Muscle of leg (tissue), 16 donors: ENCODE results near the gene PRELID3B. TPM values are rescaled to one million over a fixed set of nuclear protein-coding genes. Genes with fewer than 3 reads are reported as not detected.

Experiments used
- DNase-seq: peaks from one replicate; pipeline ENCODE4 v3.0.0; 2013
- H3K27ac ChIP-seq: one replicate; pipeline ENCODE4 v1.5.1; 2013; ENCODE audit warnings: mild to moderate bottlenecking, low read length, control low read depth
- H3K27me3 ChIP-seq: one replicate; pipeline ENCODE4 v1.6.1; 2013; ENCODE audit warnings: low read length; ENCODE audit not compliant: control insufficient read depth, insufficient read depth
- H3K36me3 ChIP-seq: one replicate; pipeline ENCODE4 v1.6.1; 2013; ENCODE audit warnings: low read length; ENCODE audit not compliant: control insufficient read depth, insufficient read depth
- H3K4me1 ChIP-seq: one replicate; pipeline ENCODE4 v1.6.1; 2013; ENCODE audit warnings: low read length; ENCODE audit not compliant: control insufficient read depth, insufficient read depth
- H3K4me3 ChIP-seq: one replicate; pipeline ENCODE4 v1.5.1; 2013; ENCODE audit warnings: low read length, control low read depth
- H3K9me3 ChIP-seq: replicated peaks from 2 replicates; pipeline ENCODE4 v1.6.1; 2013; ENCODE audit warnings: low read depth, low read length; ENCODE audit not compliant: control insufficient read depth
- WGBS: methylation state at CpG from one replicate; pipeline ENCODE4 v1.1.5; 2013; ENCODE audit warnings: missing lambda C conversion rate; ENCODE audit not compliant: insufficient coverage; 5-methylcytosine and 5-hydroxymethylcytosine counted together
- long read RNA-seq, 11 donors: transcript quantifications; one replicate each; lab custom pipeline, GENCODE V29; 2026
- polyA plus RNA-seq, 8 donors: library from polyadenylated mRNA; unstranded; fragments of 120-200 nt; gene quantifications; one replicate each; pipeline versions ENCODE4 v1.2.1 to v1.2.3, GENCODE V29; 2013; ENCODE audit warnings: inconsistent platforms in 1 of 8, low replicate concordance in 1 of 8; ENCODE audit not compliant: insufficient read length in 8 of 8, insufficient read depth in 1 of 8
- total RNA-seq: library from RNA; stranded (reverse); fragments of 120-200 nt; gene quantifications from one replicate; pipeline ENCODE4 v1.2.4, GENCODE V29; 2013

PRELID3B gene
- total RNA-seq, result 39.4 TPM
- 10 to 100 TPM; 39.3 to 52.8 (median 50.4) TPM for polyA plus RNA-seq
- long read RNA-seq, donor 1, transcript PRELID3B-201 (6 exons, 2,626 nt), result major isoform, 10 of 11 reads
- long read RNA-seq, donor 1, partial matches to known transcripts, result 0 of 11 reads
- long read RNA-seq, donor 1, other reads (novel, unspliced or antisense), result 0 of 11 reads
- long read RNA-seq, donor 2, partial matches to known transcripts, result 0 of 4 reads
- long read RNA-seq, donor 2, other reads (novel, unspliced or antisense), result 0 of 4 reads
- long read RNA-seq, donor 3, transcript PRELID3B-201 (6 exons, 2,626 nt), result major isoform, 30 of 30 reads
- long read RNA-seq, donor 3, partial matches to known transcripts, result 0 of 30 reads
- long read RNA-seq, donor 3, other reads (novel, unspliced or antisense), result 0 of 30 reads
- long read RNA-seq, donor 4, transcript PRELID3B-201 (6 exons, 2,626 nt), result major isoform, 21 of 23 reads
- long read RNA-seq, donor 4, partial matches to known transcripts, result 0 of 23 reads
- long read RNA-seq, donor 4, other reads (novel, unspliced or antisense), result 0 of 23 reads
- long read RNA-seq, donor 5, transcript PRELID3B-201 (6 exons, 2,626 nt), result major isoform, 39 of 43 reads
- long read RNA-seq, donor 5, partial matches to known transcripts, result 0 of 43 reads
- long read RNA-seq, donor 5, other reads (novel, unspliced or antisense), result 0 of 43 reads
- long read RNA-seq, donor 6, transcript PRELID3B-201 (6 exons, 2,626 nt), result major isoform, 28 of 31 reads
- long read RNA-seq, donor 6, partial matches to known transcripts, result 0 of 31 reads
- long read RNA-seq, donor 6, other reads (novel, unspliced or antisense), result 0 of 31 reads
- long read RNA-seq, donor 7, transcript PRELID3B-201 (6 exons, 2,626 nt), result major isoform, 22 of 26 reads
- long read RNA-seq, donor 7, partial matches to known transcripts, result 0 of 26 reads
- long read RNA-seq, donor 7, other reads (novel, unspliced or antisense), result 0 of 26 reads
- long read RNA-seq, donor 8, transcript PRELID3B-201 (6 exons, 2,626 nt), result major isoform, 17 of 19 reads
- long read RNA-seq, donor 8, partial matches to known transcripts, result 0 of 19 reads
- long read RNA-seq, donor 8, other reads (novel, unspliced or antisense), result 0 of 19 reads
- long read RNA-seq, donor 9, transcript PRELID3B-201 (6 exons, 2,626 nt), result major isoform, 13 of 13 reads
- long read RNA-seq, donor 9, partial matches to known transcripts, result 0 of 13 reads
- long read RNA-seq, donor 9, other reads (novel, unspliced or antisense), result 0 of 13 reads
- long read RNA-seq, donor 10, transcript PRELID3B-201 (6 exons, 2,626 nt), result major isoform, 30 of 34 reads
- long read RNA-seq, donor 10, partial matches to known transcripts, result 0 of 34 reads
- long read RNA-seq, donor 10, other reads (novel, unspliced or antisense), result 0 of 34 reads
- long read RNA-seq, donor 11, transcript PRELID3B-201 (6 exons, 2,626 nt), result major isoform, 17 of 18 reads
- long read RNA-seq, donor 11, partial matches to known transcripts, result 0 of 18 reads
- long read RNA-seq, donor 11, other reads (novel, unspliced or antisense), result 0 of 18 reads

- Histone ChIP-seq H3K36me3 (peaks cover 16% of the 10 kb centered on the region), H3K4me3 (peak within 1 kb of the TSS; percentile 95), H3K27me3 (no peaks in the 10 kb centered on the region), H3K27ac (peak within 1 kb of the TSS; percentile 80), H3K4me1 (peaks cover 18% of the 10 kb centered on the region), H3K9me3 (no peaks in the 10 kb centered on the region)
- DNase-seq, result no peak
- WGBS, result 2% methylated on average over 42 of the region's 50 CpGs
Observed at GRCh38 chr20:59042151-59042795, at the start of gene PRELID3B. Gene PRELID3B (minus strand): TSS chr20:59042786. CDS start chr20:59042730, 56 bp downstream.

GRCh38 chr20:59087829-59088433 is 45.3 kb upstream of the PRELID3B start:
- peak; percentile 73 for DNase-seq

GRCh38 chr20:59086923-59087322 is 44.3 kb upstream of the PRELID3B start:
- Histone ChIP-seq H3K4me1 (peaks cover 5% of the 10 kb centered on the region), H3K27me3 (peaks cover 3% of the 10 kb centered on the region), H3K9me3 (no peaks in the 10 kb centered on the region), H3K27ac (no peak overlapping the region), H3K36me3 (no peaks in the 10 kb centered on the region), H3K4me3 (no peak overlapping the region)
- DNase-seq, result no peak
- 100% methylated on average over 1 of the region's 5 CpGs for WGBS

More at GRCh38 chr20:59087829-59088433, 45.3 kb upstream of the PRELID3B start:
- Histone ChIP-seq H3K27me3 (peaks cover 3% of the 10 kb centered on the region), H3K27ac (no peak overlapping the region), H3K9me3 (no peaks in the 10 kb centered on the region), H3K36me3 (no peaks in the 10 kb centered on the region), H3K4me1 (peaks cover 5% of the 10 kb centered on the region), H3K4me3 (no peak overlapping the region)
- WGBS, result 0% methylated on average over 3 of the region's 5 CpGs

- DNase-seq, result peak; percentile 50
- H3K27me3 ChIP-seq, result peaks cover 3% of the 10 kb centered on the region
- H3K27ac ChIP-seq, result no peak overlapping the region
- no peak overlapping the region for H3K4me3 ChIP-seq
- peaks cover 5% of the 10 kb centered on the region for H3K4me1 ChIP-seq
- H3K9me3 ChIP-seq, result no peaks in the 10 kb centered on the region
- no peaks in the 10 kb centered on the region for H3K36me3 ChIP-seq
- 55% methylated on average over 5 of the region's 9 CpGs for WGBS
Observed at GRCh38 chr20:59084041-59084850, 41.7 kb upstream of the PRELID3B start.

- WGBS, result no CpG with 5 or more reads among the region's 1 CpG
- no peak for DNase-seq
- Histone ChIP-seq H3K27ac (no peak overlapping the region), H3K27me3 (peaks cover 3% of the 10 kb centered on the region), H3K4me3 (no peak overlapping the region), H3K9me3 (no peaks in the 10 kb centered on the region), H3K4me1 (peaks cover 5% of the 10 kb centered on the region), H3K36me3 (no peaks in the 10 kb centered on the region)
Observed at GRCh38 chr20:59082981-59083380, 40.4 kb upstream of the PRELID3B start.

GRCh38 chr20:59082077-59082740 is 39.6 kb upstream of the PRELID3B start:
- Histone ChIP-seq H3K36me3 (no peaks in the 10 kb centered on the region), H3K27me3 (peaks cover 3% of the 10 kb centered on the region)
- WGBS, result no CpG with 5 or more reads among the region's 3 CpGs

GRCh38 chr20:59081036-59081435 is 38.5 kb upstream of the PRELID3B start:
- Histone ChIP-seq H3K27ac (no peak overlapping the region), H3K36me3 (no peaks in the 10 kb centered on the region), H3K4me1 (peaks cover 5% of the 10 kb centered on the region), H3K27me3 (peaks cover 3% of the 10 kb centered on the region), H3K4me3 (no peak overlapping the region), H3K9me3 (no peaks in the 10 kb centered on the region)
- no peak for DNase-seq
- 80% methylated on average over 1 of the region's 3 CpGs for WGBS

More at GRCh38 chr20:59082077-59082740, 39.6 kb upstream of the PRELID3B start:
- Histone ChIP-seq H3K4me3 (no peak overlapping the region), H3K27ac (no peak overlapping the region), H3K4me1 (peaks cover 5% of the 10 kb centered on the region), H3K9me3 (no peaks in the 10 kb centered on the region)
- no peak for DNase-seq

- no CpG with 5 or more reads among the region's 5 CpGs for WGBS
- H3K9me3 ChIP-seq, result no peaks in the 10 kb centered on the region
Observed at GRCh38 chr20:59078231-59078630, 35.6 kb upstream of the PRELID3B start.

More at GRCh38 chr20:59078231-59078630, 35.6 kb upstream of the PRELID3B start:
- no peak overlapping the region for H3K27ac ChIP-seq
- H3K4me1 ChIP-seq, result no peaks in the 10 kb centered on the region
- no peak for DNase-seq
- no peaks in the 10 kb centered on the region for H3K36me3 ChIP-seq
- no peak overlapping the region for H3K4me3 ChIP-seq
- no peaks in the 10 kb centered on the region for H3K27me3 ChIP-seq
